LNCAP (cell line): Measurements from ENCODE around the gene GIGYF2.

Experiments used
- CTCF ChIP-seq: fragments of 450-650 bp; IDR thresholded peaks from 2 replicates; pipeline ENCODE4 v1.5.1; 2017; ENCODE audit warnings: mild to moderate bottlenecking

GIGYF2 gene

GRCh38 chr2:232787806-232788205 is 90.7 kb downstream of the GIGYF2 start:
- TF ChIP-seq CTCF, result no peak

GRCh38 chr2:232789082-232789481 is 92.0 kb downstream of the GIGYF2 start:
- no peak for TF ChIP-seq CTCF

GRCh38 chr2:232791518-232791917 is 94.4 kb downstream of the GIGYF2 start:
- no peak for TF ChIP-seq CTCF

- no peak for TF ChIP-seq CTCF
These were observed 96.1 kb downstream of the GIGYF2 start for GRCh38 chr2:232793271-232793670.

GRCh38 chr2:232794981-232795380 is 97.8 kb downstream of the GIGYF2 start:
- TF ChIP-seq CTCF, result no peak

GRCh38 chr2:232795920-232796319 is 98.8 kb downstream of the GIGYF2 start:
- TF ChIP-seq CTCF, result no peak

- TF ChIP-seq CTCF, result no peak
These were observed 101.1 kb downstream of the GIGYF2 start for GRCh38 chr2:232798187-232798586.

- TF ChIP-seq CTCF, result no peak
These were observed 103.0 kb downstream of the GIGYF2 start for GRCh38 chr2:232800166-232800565.
